ENCODE results near the gene MPP2.

DNA sequence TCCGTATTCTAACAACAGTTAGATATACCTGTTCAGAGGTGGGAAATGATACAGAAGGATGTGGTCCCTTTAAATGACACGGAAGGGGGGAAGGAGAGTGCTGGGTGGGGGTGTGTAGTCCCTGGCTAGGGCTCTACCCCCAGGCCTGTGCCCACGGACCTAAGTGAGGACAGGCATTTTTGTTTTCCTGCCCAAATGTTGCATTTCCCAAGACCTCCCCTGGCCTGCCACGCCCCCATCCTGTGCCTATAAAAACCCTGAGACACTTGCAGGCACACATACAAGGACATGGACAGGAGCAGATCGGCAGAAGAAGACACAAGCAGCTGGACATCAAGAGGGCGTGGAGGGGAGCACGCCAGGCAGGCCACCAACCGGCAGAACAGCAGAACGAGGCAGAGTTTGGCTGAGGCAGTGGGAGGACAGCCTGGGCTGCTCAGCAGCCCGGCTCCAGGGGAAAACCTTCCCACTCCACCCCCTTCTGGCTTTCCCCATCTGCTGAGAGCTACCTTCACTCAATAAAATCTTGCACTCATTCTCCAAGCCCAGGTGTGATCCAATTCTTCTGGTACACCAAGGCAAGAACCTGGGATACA is 13.3 kb upstream of the MPP2 start:
- no peak for TF ChIP-seq EZH2 (optimal IDR thresholded peaks at IDR 0.05; ENCODE audit: low read depth, low read length)
- TF ChIP-seq, protein P1, sequence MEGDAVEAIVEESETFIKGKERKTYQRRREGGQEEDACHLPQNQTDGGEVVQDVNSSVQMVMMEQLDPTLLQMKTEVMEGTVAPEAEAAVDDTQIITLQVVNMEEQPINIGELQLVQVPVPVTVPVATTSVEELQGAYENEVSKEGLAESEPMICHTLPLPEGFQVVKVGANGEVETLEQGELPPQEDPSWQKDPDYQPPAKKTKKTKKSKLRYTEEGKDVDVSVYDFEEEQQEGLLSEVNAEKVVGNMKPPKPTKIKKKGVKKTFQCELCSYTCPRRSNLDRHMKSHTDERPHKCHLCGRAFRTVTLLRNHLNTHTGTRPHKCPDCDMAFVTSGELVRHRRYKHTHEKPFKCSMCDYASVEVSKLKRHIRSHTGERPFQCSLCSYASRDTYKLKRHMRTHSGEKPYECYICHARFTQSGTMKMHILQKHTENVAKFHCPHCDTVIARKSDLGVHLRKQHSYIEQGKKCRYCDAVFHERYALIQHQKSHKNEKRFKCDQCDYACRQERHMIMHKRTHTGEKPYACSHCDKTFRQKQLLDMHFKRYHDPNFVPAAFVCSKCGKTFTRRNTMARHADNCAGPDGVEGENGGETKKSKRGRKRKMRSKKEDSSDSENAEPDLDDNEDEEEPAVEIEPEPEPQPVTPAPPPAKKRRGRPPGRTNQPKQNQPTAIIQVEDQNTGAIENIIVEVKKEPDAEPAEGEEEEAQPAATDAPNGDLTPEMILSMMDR (IDR thresholded peaks at IDR 0.05; ENCODE audit: low read length): no peak

Data from MM.1S (cell line).